Liver (tissue), 3 donors: ENCODE results near the gene SEMA5A.

Experiments used
- ATF3 ChIP-seq: IDR thresholded peaks from 2 replicates; pipeline ENCODE4 v1.6.1; 2016; ENCODE audit warnings: antibody characterized with exemption
- CTCF ChIP-seq: fragments of 150-350 bp; IDR thresholded peaks from 2 replicates; pipeline ENCODE4 v1.5.1; 2017; ENCODE audit warnings: improper control_type of control experiment, low read depth, low read length; ENCODE audit not compliant: missing input control
- FOXA1 ChIP-seq: IDR thresholded peaks from 2 replicates; pipeline ENCODE4 v1.6.1; 2016; ENCODE audit warnings: antibody characterized with exemption
- GABPA ChIP-seq, 2 donors: IDR thresholded peaks in 1 of 2; conservative IDR thresholded peaks in 1 of 2; 2 replicates each; pipeline ENCODE4 v1.6.1; 2016; ENCODE audit warnings: antibody characterized with exemption in 2 of 2, mild to moderate bottlenecking in 1 of 2, moderate library complexity in 1 of 2
- JUND ChIP-seq, 2 donors: IDR thresholded peaks; 2 replicates each; pipeline ENCODE4 v1.6.1; 2016; ENCODE audit warnings: antibody characterized with exemption in 2 of 2
- RXRA ChIP-seq, 2 donors: IDR thresholded peaks; 2 replicates each; pipeline ENCODE4 v1.6.1; 2017 to 2018; ENCODE audit warnings: antibody characterized with exemption in 2 of 2, mild to moderate bottlenecking in 1 of 2
- TAF1 ChIP-seq: conservative IDR thresholded peaks from 2 replicates; pipeline ENCODE4 v1.6.1; 2016; ENCODE audit warnings: antibody characterized with exemption, mild to moderate bottlenecking
- donor health status: healthy.
- donor health status: healthy.

- TF ChIP-seq CTCF, result no peak
- no peak for TF ChIP-seq ATF3
- TF ChIP-seq FOXA1, result no peak
- no peak for TF ChIP-seq RXRA (IDR thresholded peaks at IDR 0.05)
- TF ChIP-seq GABPA (IDR thresholded peaks at IDR 0.05 in 1 of 2, conservative IDR thresholded peaks at IDR 0.05 in 1 of 2), result no peak
- no peak for TF ChIP-seq JUND (IDR thresholded peaks at IDR 0.05)
- TF ChIP-seq TAF1, result no peak
These were observed 421.0 kb downstream of the SEMA5A start for GRCh38 chr5:9124838-9125237.
